ENCODE data around the gene HCN2.

Gene HCN2

GRCh38 chr19:648904-649801 lies 59.5 kb downstream of the HCN2 start:
- DNase-seq (ENCODE audit: low read depth): no peak
- H3K4me3 ChIP-seq (ENCODE audit: control insufficient read depth, low read depth, low read length): no peak overlapping the region
- TF ChIP-seq CTCF (conservative IDR thresholded peaks at IDR 0.05; ENCODE audit: control insufficient read depth, insufficient read depth, low read depth, low read length): no peak

- no peak for DNase-seq (ENCODE audit: low read depth)
- no peak for TF ChIP-seq CTCF (conservative IDR thresholded peaks at IDR 0.05; ENCODE audit: control insufficient read depth, insufficient read depth, low read depth, low read length)
- H3K4me3 ChIP-seq (ENCODE audit: control insufficient read depth, low read depth, low read length): no peak overlapping the region
These were observed 60.4 kb downstream of the HCN2 start for GRCh38 chr19:650121-650520.

GRCh38 chr19:651114-651818 lies 61.6 kb downstream of the HCN2 start:
- no peak for DNase-seq (ENCODE audit: low read depth)
- no peak for TF ChIP-seq CTCF (conservative IDR thresholded peaks at IDR 0.05; ENCODE audit: control insufficient read depth, insufficient read depth, low read depth, low read length)
- no peak overlapping the region for H3K4me3 ChIP-seq (ENCODE audit: control insufficient read depth, low read depth, low read length)

- no peak overlapping the region for H3K4me3 ChIP-seq (ENCODE audit: control insufficient read depth, low read depth, low read length)
- no peak for TF ChIP-seq CTCF (conservative IDR thresholded peaks at IDR 0.05; ENCODE audit: control insufficient read depth, insufficient read depth, low read depth, low read length)
- DNase-seq (ENCODE audit: low read depth): no peak
These were observed 62.3 kb downstream of the HCN2 start for GRCh38 chr19:651991-652390.

GRCh38 chr19:652467-653389 lies 63.0 kb downstream of the HCN2 start:
- no peak for TF ChIP-seq CTCF (conservative IDR thresholded peaks at IDR 0.05; ENCODE audit: control insufficient read depth, insufficient read depth, low read depth, low read length)
- no peak for DNase-seq (ENCODE audit: low read depth)
- H3K4me3 ChIP-seq (ENCODE audit: control insufficient read depth, low read depth, low read length): no peak overlapping the region

GRCh38 chr19:653425-653824 lies 63.7 kb downstream of the HCN2 start:
- TF ChIP-seq CTCF (conservative IDR thresholded peaks at IDR 0.05; ENCODE audit: control insufficient read depth, insufficient read depth, low read depth, low read length): no peak
- no peak for DNase-seq (ENCODE audit: low read depth)
- H3K4me3 ChIP-seq (ENCODE audit: control insufficient read depth, low read depth, low read length): no peak overlapping the region
